HuH-7.5 (cell line): ENCODE data around the gene STPG2.

Source experiments
- DNase-seq: peaks from one replicate; pipeline ENCODE4 v3.0.0; 2011; ENCODE audit warnings: low spot score

The STPG2 gene

GRCh38 chr4:98092833-98093439, 50.3 kb downstream of the STPG2 start:
- no peak for DNase-seq

- DNase-seq, result no peak
Observed at GRCh38 chr4:98081936-98082335, 61.3 kb downstream of the STPG2 start.

GRCh38 chr4:98068495-98068894, 74.8 kb downstream of the STPG2 start:
- no peak for DNase-seq

GRCh38 chr4:98055800-98056501, 87.3 kb downstream of the STPG2 start:
- no peak for DNase-seq

GRCh38 chr4:98046665-98047064, 96.6 kb downstream of the STPG2 start:
- DNase-seq, result no peak

- no peak for DNase-seq
Observed at GRCh38 chr4:98030059-98030458, 113.2 kb downstream of the STPG2 start.

- DNase-seq, result no peak
Observed at GRCh38 chr4:98027827-98028226, 115.4 kb downstream of the STPG2 start.

- DNase-seq, result no peak
Observed at GRCh38 chr4:98026362-98026761, 116.9 kb downstream of the STPG2 start.

- DNase-seq, result no peak
Observed at GRCh38 chr4:98006814-98007412, 136.4 kb downstream of the STPG2 start.

- no peak for DNase-seq
Observed at GRCh38 chr4:98006060-98006459, 137.2 kb downstream of the STPG2 start.

GRCh38 chr4:98000940-98001339, 142.3 kb downstream of the STPG2 start:
- no peak for DNase-seq

- no peak for DNase-seq
Observed at GRCh38 chr4:97998203-97998602, 145.1 kb downstream of the STPG2 start.

GRCh38 chr4:97994765-97995465, 148.4 kb downstream of the STPG2 start:
- DNase-seq, result no peak

- DNase-seq, result no peak
Observed at GRCh38 chr4:97990409-97990808, 152.9 kb downstream of the STPG2 start.

- DNase-seq, result no peak
Observed at GRCh38 chr4:97987019-97987648, 156.1 kb downstream of the STPG2 start.

GRCh38 chr4:97984545-97985131, 158.6 kb downstream of the STPG2 start:
- DNase-seq, result no peak

GRCh38 chr4:97978791-97979488, 164.3 kb downstream of the STPG2 start:
- DNase-seq, result no peak

- DNase-seq, result no peak
Observed at GRCh38 chr4:97953171-97953941, 189.9 kb downstream of the STPG2 start.

GRCh38 chr4:97952763-97953162, 190.5 kb downstream of the STPG2 start:
- no peak for DNase-seq

- no peak for DNase-seq
Observed at GRCh38 chr4:97950836-97951235, 192.4 kb downstream of the STPG2 start.

- no peak for DNase-seq
Observed at GRCh38 chr4:97942951-97943350, 200.3 kb downstream of the STPG2 start.
